HFF-Myc (cell line): ENCODE results near the gene FANCC.

Source experiments
- DNase-seq: peaks from one replicate; pipeline ENCODE4 v3.0.0-alpha.2; 2011; ENCODE audit warnings: low read depth; ENCODE audit errors: extremely low read depth
- H3K4me3 ChIP-seq: replicated peaks from 2 replicates; pipeline ENCODE4 v1.5.1; 2011; ENCODE audit warnings: low read depth, mild to moderate bottlenecking, control low read depth, low read length
- CTCF ChIP-seq: IDR thresholded peaks from 2 replicates; pipeline ENCODE4 v1.5.1; 2012; ENCODE audit warnings: mild to moderate bottlenecking, low read depth, low read length, control low read depth; ENCODE audit errors: missing control alignments

FANCC gene

GRCh38 chr9:95083086-95083768 lies 234.3 kb downstream of the FANCC start:
- H3K4me3 ChIP-seq, result no peak overlapping the region
- no peak for DNase-seq
- no peak for TF ChIP-seq CTCF

- no peak for DNase-seq
- H3K4me3 ChIP-seq, result no peak overlapping the region
- no peak for TF ChIP-seq CTCF
These were observed 235.0 kb downstream of the FANCC start for GRCh38 chr9:95082401-95083084.

GRCh38 chr9:95081998-95082397 lies 235.5 kb downstream of the FANCC start:
- no peak for DNase-seq
- H3K4me3 ChIP-seq, result no peak overlapping the region
- no peak for TF ChIP-seq CTCF

- no peak overlapping the region for H3K4me3 ChIP-seq
- TF ChIP-seq CTCF, result no peak
- no peak for DNase-seq
These were observed 236.4 kb downstream of the FANCC start for GRCh38 chr9:95080961-95081647.

GRCh38 chr9:95079461-95079860 lies 238.0 kb downstream of the FANCC start:
- H3K4me3 ChIP-seq, result no peak overlapping the region
- TF ChIP-seq CTCF, result no peak
- DNase-seq, result no peak

GRCh38 chr9:95078939-95079338 lies 238.6 kb downstream of the FANCC start:
- no peak for DNase-seq
- H3K4me3 ChIP-seq, result no peak overlapping the region
- no peak for TF ChIP-seq CTCF
